ENCODE data around the gene ARMH2. TPM values are rescaled to one million over a fixed set of nuclear protein-coding genes. Genes with fewer than 3 reads are reported as not detected.

Gene ARMH2
- total and polyA plus RNA-seq, 4 donors, result not detected

DNA sequence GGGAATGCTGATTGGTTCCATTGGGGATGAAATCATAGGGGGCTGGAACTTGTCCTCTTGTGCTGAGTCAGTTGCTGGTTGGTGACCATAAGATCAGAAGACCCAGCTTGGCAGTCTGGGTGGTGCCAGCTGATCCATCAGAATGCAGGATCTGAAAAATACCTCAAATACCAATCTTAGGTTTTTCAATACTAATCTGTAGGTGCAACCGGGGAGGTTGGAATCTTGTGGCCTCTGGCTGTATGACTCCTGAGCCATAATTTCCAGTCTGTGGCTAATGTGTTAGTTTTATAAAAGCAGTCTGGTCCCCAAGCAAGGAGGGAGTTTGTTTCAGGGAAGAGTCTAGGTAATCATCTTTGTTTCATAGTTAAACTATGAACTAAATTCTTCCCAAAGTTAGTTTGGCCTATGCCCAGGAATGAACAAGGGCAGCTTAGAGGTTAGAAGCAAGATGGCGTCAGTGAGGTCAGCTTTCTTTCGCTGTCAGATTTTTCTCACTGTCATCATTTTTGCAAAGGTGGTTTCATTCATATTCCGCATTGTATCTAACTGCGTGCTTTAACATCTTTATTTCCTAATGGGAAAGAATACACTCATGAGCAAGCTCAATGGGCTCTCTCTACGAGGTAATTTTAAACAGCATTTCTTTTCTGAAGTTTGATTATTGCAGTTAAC lies 2.0 kb downstream of the ARMH2 start:
- no peaks in the 10 kb centered on the region for H3K9me3 ChIP-seq (ENCODE audit: control insufficient read depth in 4 of 4, low read length in 3 of 4)
- H3K4me3 ChIP-seq (ENCODE audit: low read depth in 1 of 3, low read length in 3 of 3), result no peak overlapping the region
- no peaks in the 10 kb centered on the region for H3K27me3 ChIP-seq (ENCODE audit: control insufficient read depth in 4 of 4, insufficient read depth in 4 of 4, low read length in 3 of 4)
- 97% methylated on average over 6 of the region's 6 CpGs for WGBS
- no peak for TF ChIP-seq MAX (IDR thresholded peaks at IDR 0.05)
- no peak for TF ChIP-seq FOXA1 (IDR thresholded peaks at IDR 0.05)
- no peak for TF ChIP-seq NR2F2 (IDR thresholded peaks at IDR 0.05)
- TF ChIP-seq SP1 (IDR thresholded peaks at IDR 0.05), result no peak
- TF ChIP-seq TAF1 (conservative IDR thresholded peaks at IDR 0.05), result no peak
- TF ChIP-seq EGR1 (IDR thresholded peaks at IDR 0.05; ENCODE audit: low read depth in 2 of 2), result no peak
- TF ChIP-seq HNF4G (IDR thresholded peaks at IDR 0.05), result no peak
- no peak overlapping the region for H3K27ac ChIP-seq (ENCODE audit: low read depth in 1 of 2, low read length in 2 of 2)
- H3K4me1 ChIP-seq (ENCODE audit: control insufficient read depth in 4 of 4, insufficient read depth in 4 of 4, low read length in 3 of 4), result peaks cover 0 to 8% (median 4%) of the 10 kb centered on the region in 4 donors
- no peaks in the 10 kb centered on the region for H3K36me3 ChIP-seq (ENCODE audit: control insufficient read depth in 4 of 4, insufficient read depth in 3 of 4, low read depth in 1 of 4, low read length in 3 of 4)
- H3K9ac ChIP-seq (ENCODE audit: low read depth in 1 of 2, low read length in 2 of 2), result no peak overlapping the region
- no peak for DNase-seq (ENCODE audit: low spot score)

DNA sequence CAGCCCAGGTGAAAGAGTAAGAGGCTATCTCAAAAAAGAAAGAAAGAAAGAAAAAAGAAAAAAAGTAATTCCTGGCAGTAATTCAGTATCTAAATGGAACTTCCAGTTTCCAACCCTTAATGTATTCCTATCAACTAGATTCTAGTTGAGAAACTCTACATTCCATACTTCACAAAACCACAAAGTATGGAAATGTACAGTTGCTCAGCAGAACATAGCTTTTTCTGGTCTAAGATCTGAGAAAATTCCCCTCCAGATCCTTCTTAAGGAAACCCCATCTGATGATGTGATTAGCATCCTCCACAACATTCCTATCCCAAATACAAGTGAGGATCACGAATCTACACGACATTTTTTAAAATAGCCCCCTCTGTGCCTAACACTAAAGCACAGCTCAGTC lies 3.6 kb downstream of the ARMH2 start:
- Histone ChIP-seq H3K36me3 (ENCODE audit: control insufficient read depth in 4 of 4, insufficient read depth in 3 of 4, low read depth in 1 of 4, low read length in 3 of 4) (no peaks in the 10 kb centered on the region), H3K27me3 (ENCODE audit: control insufficient read depth in 4 of 4, insufficient read depth in 4 of 4, low read length in 3 of 4) (no peaks in the 10 kb centered on the region), H3K4me3 (ENCODE audit: low read depth in 1 of 3, low read length in 3 of 3) (no peak overlapping the region), H3K27ac (ENCODE audit: low read depth in 1 of 2, low read length in 2 of 2) (no peak overlapping the region), H3K9me3 (ENCODE audit: control insufficient read depth in 4 of 4, low read length in 3 of 4) (no peaks in the 10 kb centered on the region), H3K4me1 (ENCODE audit: control insufficient read depth in 4 of 4, insufficient read depth in 4 of 4, low read length in 3 of 4) (peaks cover 0 to 8% (median 4%) of the 10 kb centered on the region in 4 donors), H3K9ac (ENCODE audit: low read depth in 1 of 2, low read length in 2 of 2) (no peak overlapping the region)
- 89% methylated on average over 2 of the region's 2 CpGs for WGBS
- DNase-seq (ENCODE audit: low spot score), result no peak
- TF ChIP-seq JUND (IDR thresholded peaks at IDR 0.05), result no peak

DNA sequence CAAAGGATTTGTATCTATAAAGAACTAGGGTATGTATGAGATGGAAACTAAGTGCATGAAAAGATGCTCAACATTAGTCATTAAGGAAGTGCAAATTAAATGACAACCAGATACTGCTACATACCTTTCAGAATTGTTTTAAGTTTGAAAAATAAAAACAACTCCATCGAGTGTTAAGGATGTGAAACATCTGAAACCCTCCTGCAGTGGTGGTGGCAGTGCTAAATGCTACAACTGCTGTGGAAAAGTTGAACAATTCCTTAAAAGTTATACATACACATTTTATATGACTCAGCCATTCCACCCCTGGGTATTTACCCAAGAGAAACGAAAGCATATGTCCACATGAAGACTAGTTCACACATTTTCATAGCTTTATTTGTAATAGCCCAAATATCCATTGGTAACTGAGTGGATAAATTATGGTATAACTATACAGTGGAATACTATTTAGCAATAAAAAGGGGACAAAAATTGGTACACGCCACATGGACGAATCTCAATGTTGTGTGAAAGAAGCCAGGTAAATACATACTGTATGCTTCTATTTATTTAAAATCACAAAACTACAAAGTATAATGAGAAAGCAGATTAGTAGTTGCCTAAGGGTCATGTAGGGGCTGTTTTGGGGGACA lies 10.6 kb downstream of the ARMH2 start:
- 97% methylated on average over 4 of the region's 4 CpGs for WGBS
- no peak overlapping the region for H3K27ac ChIP-seq (ENCODE audit: low read depth in 1 of 2, low read length in 2 of 2)
- peaks cover 2 to 30% (median 14%) of the 10 kb centered on the region in 4 donors for H3K36me3 ChIP-seq (ENCODE audit: control insufficient read depth in 4 of 4, insufficient read depth in 3 of 4, low read depth in 1 of 4, low read length in 3 of 4)
- TF ChIP-seq, protein P1, sequence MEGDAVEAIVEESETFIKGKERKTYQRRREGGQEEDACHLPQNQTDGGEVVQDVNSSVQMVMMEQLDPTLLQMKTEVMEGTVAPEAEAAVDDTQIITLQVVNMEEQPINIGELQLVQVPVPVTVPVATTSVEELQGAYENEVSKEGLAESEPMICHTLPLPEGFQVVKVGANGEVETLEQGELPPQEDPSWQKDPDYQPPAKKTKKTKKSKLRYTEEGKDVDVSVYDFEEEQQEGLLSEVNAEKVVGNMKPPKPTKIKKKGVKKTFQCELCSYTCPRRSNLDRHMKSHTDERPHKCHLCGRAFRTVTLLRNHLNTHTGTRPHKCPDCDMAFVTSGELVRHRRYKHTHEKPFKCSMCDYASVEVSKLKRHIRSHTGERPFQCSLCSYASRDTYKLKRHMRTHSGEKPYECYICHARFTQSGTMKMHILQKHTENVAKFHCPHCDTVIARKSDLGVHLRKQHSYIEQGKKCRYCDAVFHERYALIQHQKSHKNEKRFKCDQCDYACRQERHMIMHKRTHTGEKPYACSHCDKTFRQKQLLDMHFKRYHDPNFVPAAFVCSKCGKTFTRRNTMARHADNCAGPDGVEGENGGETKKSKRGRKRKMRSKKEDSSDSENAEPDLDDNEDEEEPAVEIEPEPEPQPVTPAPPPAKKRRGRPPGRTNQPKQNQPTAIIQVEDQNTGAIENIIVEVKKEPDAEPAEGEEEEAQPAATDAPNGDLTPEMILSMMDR (IDR thresholded peaks at IDR 0.05; ENCODE audit: low read depth, low read length, missing input control), result no peak
- TF ChIP-seq RXRA (IDR thresholded peaks at IDR 0.05) (no peak), MAX (IDR thresholded peaks at IDR 0.05) (no peak), NR2F2 (IDR thresholded peaks at IDR 0.05) (no peak), HNF4A (conservative IDR thresholded peaks at IDR 0.05) (no peak), JUND (IDR thresholded peaks at IDR 0.05) (no peak), EGR1 (IDR thresholded peaks at IDR 0.05; ENCODE audit: low read depth in 2 of 2) (no peak), RAD21 (IDR thresholded peaks at IDR 0.05) (no peak), YY1 (IDR thresholded peaks at IDR 0.05) (no peak), GABPA (IDR thresholded peaks at IDR 0.05 in 1 of 2, conservative IDR thresholded peaks at IDR 0.05 in 1 of 2) (no peak)
- TF ChIP-seq, protein P2, sequence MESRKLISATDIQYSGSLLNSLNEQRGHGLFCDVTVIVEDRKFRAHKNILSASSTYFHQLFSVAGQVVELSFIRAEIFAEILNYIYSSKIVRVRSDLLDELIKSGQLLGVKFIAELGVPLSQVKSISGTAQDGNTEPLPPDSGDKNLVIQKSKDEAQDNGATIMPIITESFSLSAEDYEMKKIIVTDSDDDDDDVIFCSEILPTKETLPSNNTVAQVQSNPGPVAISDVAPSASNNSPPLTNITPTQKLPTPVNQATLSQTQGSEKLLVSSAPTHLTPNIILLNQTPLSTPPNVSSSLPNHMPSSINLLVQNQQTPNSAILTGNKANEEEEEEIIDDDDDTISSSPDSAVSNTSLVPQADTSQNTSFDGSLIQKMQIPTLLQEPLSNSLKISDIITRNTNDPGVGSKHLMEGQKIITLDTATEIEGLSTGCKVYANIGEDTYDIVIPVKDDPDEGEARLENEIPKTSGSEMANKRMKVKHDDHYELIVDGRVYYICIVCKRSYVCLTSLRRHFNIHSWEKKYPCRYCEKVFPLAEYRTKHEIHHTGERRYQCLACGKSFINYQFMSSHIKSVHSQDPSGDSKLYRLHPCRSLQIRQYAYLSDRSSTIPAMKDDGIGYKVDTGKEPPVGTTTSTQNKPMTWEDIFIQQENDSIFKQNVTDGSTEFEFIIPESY (IDR thresholded peaks at IDR 0.05), result no peak
- TF ChIP-seq, protein P3, sequence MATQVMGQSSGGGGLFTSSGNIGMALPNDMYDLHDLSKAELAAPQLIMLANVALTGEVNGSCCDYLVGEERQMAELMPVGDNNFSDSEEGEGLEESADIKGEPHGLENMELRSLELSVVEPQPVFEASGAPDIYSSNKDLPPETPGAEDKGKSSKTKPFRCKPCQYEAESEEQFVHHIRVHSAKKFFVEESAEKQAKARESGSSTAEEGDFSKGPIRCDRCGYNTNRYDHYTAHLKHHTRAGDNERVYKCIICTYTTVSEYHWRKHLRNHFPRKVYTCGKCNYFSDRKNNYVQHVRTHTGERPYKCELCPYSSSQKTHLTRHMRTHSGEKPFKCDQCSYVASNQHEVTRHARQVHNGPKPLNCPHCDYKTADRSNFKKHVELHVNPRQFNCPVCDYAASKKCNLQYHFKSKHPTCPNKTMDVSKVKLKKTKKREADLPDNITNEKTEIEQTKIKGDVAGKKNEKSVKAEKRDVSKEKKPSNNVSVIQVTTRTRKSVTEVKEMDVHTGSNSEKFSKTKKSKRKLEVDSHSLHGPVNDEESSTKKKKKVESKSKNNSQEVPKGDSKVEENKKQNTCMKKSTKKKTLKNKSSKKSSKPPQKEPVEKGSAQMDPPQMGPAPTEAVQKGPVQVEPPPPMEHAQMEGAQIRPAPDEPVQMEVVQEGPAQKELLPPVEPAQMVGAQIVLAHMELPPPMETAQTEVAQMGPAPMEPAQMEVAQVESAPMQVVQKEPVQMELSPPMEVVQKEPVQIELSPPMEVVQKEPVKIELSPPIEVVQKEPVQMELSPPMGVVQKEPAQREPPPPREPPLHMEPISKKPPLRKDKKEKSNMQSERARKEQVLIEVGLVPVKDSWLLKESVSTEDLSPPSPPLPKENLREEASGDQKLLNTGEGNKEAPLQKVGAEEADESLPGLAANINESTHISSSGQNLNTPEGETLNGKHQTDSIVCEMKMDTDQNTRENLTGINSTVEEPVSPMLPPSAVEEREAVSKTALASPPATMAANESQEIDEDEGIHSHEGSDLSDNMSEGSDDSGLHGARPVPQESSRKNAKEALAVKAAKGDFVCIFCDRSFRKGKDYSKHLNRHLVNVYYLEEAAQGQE (IDR thresholded peaks at IDR 0.05), result no peak
- no peak for DNase-seq (ENCODE audit: low spot score)
- no peaks in the 10 kb centered on the region for H3K9me3 ChIP-seq (ENCODE audit: control insufficient read depth in 4 of 4, low read length in 3 of 4)
- H3K4me3 ChIP-seq (ENCODE audit: low read depth in 1 of 3, low read length in 3 of 3), result no peak overlapping the region
- H3K9ac ChIP-seq (ENCODE audit: low read depth in 1 of 2, low read length in 2 of 2), result no peak overlapping the region
- no peaks in the 10 kb centered on the region for H3K4me1 ChIP-seq (ENCODE audit: control insufficient read depth in 4 of 4, insufficient read depth in 4 of 4, low read length in 3 of 4)
- no peaks in the 10 kb centered on the region for H3K27me3 ChIP-seq (ENCODE audit: control insufficient read depth in 4 of 4, insufficient read depth in 4 of 4, low read length in 3 of 4)
